GM18520 (cell line): ENCODE data around the gene LRCH1.

ENCODE experiments used
- ATAC-seq: cut with Tn5 transposase; IDR thresholded peaks from one replicate; pipeline ENCODE4 v1.9.1; 2021; ENCODE audit not compliant: unreplicated experiment

Gene LRCH1

GRCh38 chr13:46535002-46535401, 18.0 kb upstream of the LRCH1 start:
- ATAC-seq: no peak

DNA sequence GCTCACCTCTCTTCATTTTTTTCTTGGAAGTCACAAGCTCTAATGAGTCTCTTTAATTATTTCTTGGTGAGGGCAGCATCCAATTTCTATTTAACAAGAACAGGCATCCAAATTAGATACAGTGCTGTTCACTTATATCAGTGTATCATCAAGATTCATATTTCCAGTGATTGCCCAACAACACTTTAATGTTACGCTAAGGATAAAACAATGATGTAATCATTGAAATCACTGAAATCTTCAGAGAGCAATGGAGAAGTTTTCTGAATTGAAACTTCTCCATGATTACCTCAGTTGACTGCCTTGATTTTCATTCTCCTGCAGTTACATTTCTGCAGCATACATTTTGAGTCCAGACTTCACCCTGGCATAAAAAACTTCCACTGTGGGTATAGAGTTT, 17.1 kb upstream of the LRCH1 start:
- no peak for ATAC-seq

DNA sequence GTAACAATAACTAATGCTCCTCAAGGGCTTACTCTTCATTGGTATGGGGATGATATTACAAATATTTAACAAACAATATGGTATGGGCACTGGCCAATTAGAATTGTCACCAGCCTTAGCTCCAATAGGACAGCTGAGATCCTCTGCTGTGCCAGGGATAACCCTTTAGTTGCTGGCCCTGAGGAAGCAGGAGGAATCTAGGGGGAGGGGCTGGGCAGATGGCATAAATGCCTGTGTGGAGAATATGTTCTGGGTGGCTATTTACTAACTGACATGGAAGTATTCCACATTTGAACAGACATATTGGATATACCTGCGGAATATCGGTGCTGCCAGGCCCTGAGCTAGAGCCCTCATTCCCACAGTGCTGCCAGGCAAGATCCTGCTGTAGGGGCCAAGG, 16.6 kb upstream of the LRCH1 start:
- no peak for ATAC-seq

DNA sequence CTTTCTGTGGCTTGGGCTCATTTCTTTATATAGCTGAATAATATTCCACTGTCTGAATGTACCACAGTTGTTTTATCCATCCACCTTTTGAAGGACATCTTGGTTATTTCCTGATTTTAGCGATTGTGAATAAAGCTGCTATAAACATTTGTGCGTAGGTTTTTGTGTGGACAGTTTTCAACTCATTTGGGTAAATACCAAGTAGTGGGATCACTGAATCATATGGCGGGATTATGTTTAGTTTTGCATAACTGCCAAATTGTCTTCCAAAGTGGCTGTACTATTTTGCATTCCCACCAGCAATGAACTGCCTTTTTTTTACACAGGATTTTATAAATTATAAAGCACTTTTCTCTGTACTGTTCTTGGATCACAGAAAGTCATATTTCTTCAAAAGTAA, 13.7 kb upstream of the LRCH1 start:
- ATAC-seq: no peak

GRCh38 chr13:46541210-46541609, 11.8 kb upstream of the LRCH1 start:
- ATAC-seq: no peak

DNA sequence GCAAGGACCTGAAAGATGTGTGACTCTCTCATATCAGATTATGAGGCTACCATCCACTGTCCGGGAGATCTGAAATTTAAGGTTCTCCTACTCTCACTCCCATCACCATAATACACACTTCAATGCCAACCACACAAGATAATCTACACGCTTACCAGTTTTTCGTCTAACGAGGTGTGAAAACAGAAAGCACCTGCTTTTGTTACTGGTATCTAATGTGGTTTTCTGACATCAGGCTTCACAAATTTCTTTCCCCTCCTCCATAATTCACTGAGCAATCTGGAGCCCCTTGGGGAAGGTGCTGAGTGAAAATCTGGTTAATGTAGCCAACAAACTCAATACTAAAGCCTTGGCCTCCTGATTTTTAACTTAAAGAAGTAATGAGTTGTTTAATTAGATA, 10.1 kb upstream of the LRCH1 start:
- peak; percentile 38 for ATAC-seq

GRCh38 chr13:46543287-46543686, 9.7 kb upstream of the LRCH1 start:
- no peak for ATAC-seq

DNA sequence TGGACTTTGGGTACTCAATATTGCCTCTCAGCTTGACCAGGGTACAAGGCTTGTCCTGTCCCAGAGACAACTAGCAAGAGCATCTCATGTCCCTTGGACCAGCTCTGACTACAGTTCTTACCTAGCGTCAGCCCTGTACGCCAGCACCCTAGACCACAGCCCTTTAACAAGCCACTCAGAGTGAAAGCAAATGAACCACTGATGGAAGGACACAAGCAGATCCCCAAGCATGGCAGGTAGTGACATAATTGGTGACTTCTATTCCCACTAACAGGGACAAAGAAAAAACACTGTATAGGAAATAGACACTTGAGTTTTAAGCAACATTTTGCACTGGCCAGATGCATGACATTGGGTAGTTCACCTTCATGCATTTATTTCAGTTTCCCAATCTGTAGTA, 8.8 kb upstream of the LRCH1 start:
- ATAC-seq: peak; percentile 68

- peak; percentile 6 for ATAC-seq
Measured at GRCh38 chr13:46544811-46545210, 8.2 kb upstream of the LRCH1 start.

DNA sequence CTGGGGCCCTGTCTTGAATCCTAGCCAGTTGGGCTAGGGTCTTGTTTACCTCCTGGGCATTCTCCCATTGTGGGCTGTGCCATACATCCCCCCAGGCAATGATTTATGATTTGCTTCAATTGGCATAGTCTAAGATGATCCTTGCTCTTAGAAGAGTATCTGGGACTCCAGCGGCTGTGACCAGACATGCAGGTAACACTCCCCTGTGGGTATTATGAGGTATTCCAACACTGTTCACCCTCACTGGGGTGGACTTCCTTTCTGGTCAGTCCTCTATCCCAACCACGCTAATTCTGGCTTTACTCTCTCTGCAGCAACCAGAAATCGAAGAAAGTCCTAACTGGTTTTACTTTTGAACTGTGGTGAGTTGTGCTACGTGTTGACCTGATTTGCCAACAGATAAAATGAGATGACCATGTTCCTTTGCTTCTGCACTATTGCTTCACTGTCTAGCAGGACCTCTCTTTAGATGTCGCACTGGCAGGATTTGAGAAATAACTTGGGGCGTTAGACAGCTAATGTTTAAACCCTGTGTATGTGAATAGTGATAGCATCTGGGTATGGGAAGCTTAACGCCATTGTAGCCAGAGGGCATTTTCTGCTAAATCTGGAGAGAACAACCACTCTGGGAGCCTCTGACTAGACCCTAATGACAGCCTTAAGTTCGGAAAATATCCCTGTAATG, 6.7 kb upstream of the LRCH1 start:
- no peak for ATAC-seq

GRCh38 chr13:46550822-46551221, 2.1 kb upstream of the LRCH1 start:
- ATAC-seq: no peak

- ATAC-seq: no peak
Measured at GRCh38 chr13:46551410-46552302, 1.3 kb upstream of the LRCH1 start.

DNA sequence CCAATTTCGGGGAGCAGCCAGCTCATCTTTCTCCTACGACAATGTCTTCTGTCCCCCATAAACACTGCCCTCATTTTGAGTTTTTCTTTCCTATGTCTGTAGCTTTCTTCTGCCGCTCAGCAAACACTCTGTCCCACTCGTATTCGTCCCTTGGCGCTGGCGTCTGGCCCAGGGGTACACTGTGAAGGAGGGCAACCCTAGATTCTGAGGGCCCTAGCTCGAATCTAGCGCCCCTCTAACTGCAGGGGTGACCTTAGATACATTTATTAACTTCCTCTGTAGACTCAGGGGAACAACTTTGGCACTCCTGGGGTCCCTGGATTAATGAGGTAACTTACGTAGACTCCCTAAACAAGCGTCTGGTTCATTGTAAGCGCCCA, 677 bp upstream of the LRCH1 start:
- ATAC-seq: no peak

DNA sequence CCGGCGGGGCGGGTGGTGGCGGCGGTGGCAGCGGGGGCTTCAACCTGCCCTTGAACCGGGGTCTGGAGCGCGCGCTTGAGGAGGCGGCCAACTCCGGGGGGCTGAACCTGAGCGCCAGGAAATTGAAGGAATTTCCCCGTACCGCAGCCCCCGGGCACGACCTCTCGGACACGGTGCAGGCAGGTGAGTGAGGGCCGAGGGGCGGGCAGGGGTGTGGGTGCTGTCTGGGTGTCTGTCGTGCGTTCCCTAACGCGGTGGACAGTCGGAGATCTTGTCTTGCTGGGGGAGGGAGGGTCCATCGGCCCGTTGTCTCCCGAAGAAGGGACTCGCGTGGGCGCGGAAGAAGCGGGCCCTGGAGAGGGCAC, 533 bp downstream of the LRCH1 start:
- ATAC-seq: no peak

- peak; percentile 44 for ATAC-seq
Measured at GRCh38 chr13:46553886-46554858, 1.2 kb downstream of the LRCH1 start.

GRCh38 chr13:46554951-46555350, 2.0 kb downstream of the LRCH1 start:
- ATAC-seq: no peak

GRCh38 chr13:46555722-46556417, 2.9 kb downstream of the LRCH1 start:
- ATAC-seq: no peak

- ATAC-seq: no peak
Measured at GRCh38 chr13:46556418-46556779, 3.4 kb downstream of the LRCH1 start.

GRCh38 chr13:46559272-46559805, 6.4 kb downstream of the LRCH1 start:
- no peak for ATAC-seq

- ATAC-seq: no peak
Measured at GRCh38 chr13:46560778-46561177, 7.8 kb downstream of the LRCH1 start.

DNA sequence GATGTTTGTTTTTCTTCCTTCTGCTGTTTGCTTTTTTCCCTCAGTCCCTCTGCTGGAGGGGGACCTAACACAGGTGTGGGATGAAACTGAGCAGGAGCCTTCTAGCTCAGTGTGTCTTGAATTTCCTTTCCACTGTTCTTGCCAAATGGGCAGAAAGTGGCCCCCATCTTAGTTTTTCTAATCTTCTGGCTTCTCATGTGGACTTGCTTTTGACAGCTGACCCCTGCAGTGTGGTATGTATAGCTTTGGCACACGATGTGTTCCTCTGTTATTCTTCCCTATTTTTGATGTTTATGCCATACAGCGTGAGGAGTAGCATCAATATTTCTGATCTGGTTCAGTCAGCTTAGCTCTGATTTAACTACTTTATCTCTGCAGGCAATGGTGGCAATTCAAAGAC, 8.3 kb downstream of the LRCH1 start:
- ATAC-seq: no peak
